K562 (cell line): Measurements from ENCODE around the gene TMEM121B. TPM values are rescaled to one million over a fixed set of nuclear protein-coding genes. Genes with fewer than 3 reads are reported as not detected.

Experiments
- E2F4 ChIP-seq: sonication (generic); formaldehyde crosslinking; IDR thresholded peaks from 2 replicates; pipeline ENCODE4 v1.8.0; 2022; ENCODE audit warnings: mild to moderate bottlenecking, low read depth, missing genetic modification reagents
- EZH2 ChIP-seq: IDR thresholded peaks from 2 replicates; pipeline ENCODE4 v1.6.1; 2012; ENCODE audit warnings: low read depth, mild to moderate bottlenecking, inconsistent platforms, low read length, borderline replicate concordance
- FOS ChIP-seq: IDR thresholded peaks from 3 replicates; pipeline ENCODE4 v1.6.1; 2011; ENCODE audit not compliant: insufficient read length; ENCODE audit errors: extremely low read depth
- KDM5B ChIP-seq: fragments of 200-600 bp; sonication (generic); IDR thresholded peaks from 2 replicates; pipeline ENCODE4 v1.6.1; 2012; ENCODE audit warnings: low read depth, mild to moderate bottlenecking, moderate library complexity, low read length, control low read depth, inconsistent platforms; ENCODE audit not compliant: insufficient replicate concordance
- MAZ ChIP-seq, 2 experiments: fragments of 450-650 bp in 1 of 2; sonication (generic) in 1 of 2; formaldehyde crosslinking; IDR thresholded peaks in 1 of 2; conservative IDR thresholded peaks in 1 of 2; 2 replicates each; pipeline versions ENCODE4 v1.4.0 to v1.5.0; 2020; ENCODE audit warnings: mild to moderate bottlenecking in 1 of 2, missing genetic modification reagents in 1 of 2
- NR2C2 ChIP-seq, 2 experiments: fragments of 200-800 bp in 1 of 2; sonication (Bioruptor generic) in 1 of 2; sonication (generic) in 1 of 2; formaldehyde crosslinking in 1 of 2; IDR thresholded peaks; 2 replicates each; pipeline versions ENCODE4 v1.6.1 to v1.8.0; 2016 to 2022; ENCODE audit warnings: mild to moderate bottlenecking in 1 of 2, missing compliant biosample characterization in 1 of 2, missing genetic modification characterization in 1 of 2, missing genetic modification reagents in 1 of 2
- TCF7 ChIP-seq: sonication (generic); IDR thresholded peaks from 2 replicates; pipeline ENCODE4 v1.6.1; 2016; ENCODE audit warnings: antibody characterized with exemption, borderline replicate concordance
- ZBTB8A ChIP-seq: fragments of 450-650 bp; IDR thresholded peaks from 2 replicates; pipeline ENCODE4 v1.6.1; 2018; ENCODE audit warnings: mild to moderate bottlenecking, moderate library complexity; ENCODE audit not compliant: partially characterized antibody
- ZFX ChIP-seq: sonication (generic); formaldehyde crosslinking; IDR thresholded peaks from 2 replicates; pipeline ENCODE4 v1.8.0; 2022; ENCODE audit warnings: mild to moderate bottlenecking, missing genetic modification reagents, moderate library complexity
- ZNF224 ChIP-seq: sonication (generic); formaldehyde crosslinking; IDR thresholded peaks from 2 replicates; pipeline ENCODE4 v1.8.0; 2022; ENCODE audit warnings: mild to moderate bottlenecking, missing genetic modification reagents
- polyA plus RNA-seq, 8 experiments: library from polyadenylated mRNA; depleted of rRNA in 4 of 8; stranded (reverse) in 5 of 8; unstranded in 3 of 8; fragments of >200 nt; fragmentation: Nextera tagmentation in 2 of 8; fragmentation: Illumina TruSeq in 1 of 8; extraction: Ambion mirVana in 2 of 8; extraction: Trizol in 1 of 8; gene quantifications; 2 replicates each; pipeline versions ENCODE4 v1.2.1 to v1.2.3, GENCODE V29; 2011 to 2014; ENCODE audit warnings: inconsistent platforms in 1 of 8, missing spikeins in 1 of 8
- total RNA-seq, 7 experiments: library from RNA; depleted of rRNA in 6 of 7; stranded (reverse); fragments of >200 nt in 6 of 7; fragmentation: Illumina TruSeq in 2 of 7; extraction: Trizol in 2 of 7; gene quantifications; 2 replicates each; pipeline versions ENCODE4 v1.2.1 to v1.2.3, GENCODE V29; 2011 to 2021; ENCODE audit warnings: low replicate concordance in 1 of 7
- TF ChIP-seq, protein P1 (sequence below): sonication (generic); formaldehyde crosslinking; IDR thresholded peaks from 2 replicates; pipeline ENCODE4 v1.8.0; 2023; ENCODE audit warnings: mild to moderate bottlenecking, missing genetic modification reagents
- TF ChIP-seq, protein P2 (sequence below), 2 experiments: IDR thresholded peaks; 2 replicates each; pipeline ENCODE4 v1.6.1; 2012; ENCODE audit warnings: improper control_type of control experiment in 2 of 2, low read depth in 2 of 2, low read length in 2 of 2, borderline replicate concordance in 1 of 2
- TF ChIP-seq, protein P3 (sequence below): fragments of 450-650 bp; IDR thresholded peaks from 2 replicates; pipeline ENCODE4 v1.6.1; 2017; ENCODE audit warnings: antibody characterized with exemption, mild to moderate bottlenecking

The TMEM121B gene
- total and polyA plus RNA-seq, 9 of the 15 experiments (the other 6 are each of a cell fraction or from before 2014, with no cell fraction given) = 0.03 to 0.07 (median 0.03) TPM; not detected in 6

DNA sequence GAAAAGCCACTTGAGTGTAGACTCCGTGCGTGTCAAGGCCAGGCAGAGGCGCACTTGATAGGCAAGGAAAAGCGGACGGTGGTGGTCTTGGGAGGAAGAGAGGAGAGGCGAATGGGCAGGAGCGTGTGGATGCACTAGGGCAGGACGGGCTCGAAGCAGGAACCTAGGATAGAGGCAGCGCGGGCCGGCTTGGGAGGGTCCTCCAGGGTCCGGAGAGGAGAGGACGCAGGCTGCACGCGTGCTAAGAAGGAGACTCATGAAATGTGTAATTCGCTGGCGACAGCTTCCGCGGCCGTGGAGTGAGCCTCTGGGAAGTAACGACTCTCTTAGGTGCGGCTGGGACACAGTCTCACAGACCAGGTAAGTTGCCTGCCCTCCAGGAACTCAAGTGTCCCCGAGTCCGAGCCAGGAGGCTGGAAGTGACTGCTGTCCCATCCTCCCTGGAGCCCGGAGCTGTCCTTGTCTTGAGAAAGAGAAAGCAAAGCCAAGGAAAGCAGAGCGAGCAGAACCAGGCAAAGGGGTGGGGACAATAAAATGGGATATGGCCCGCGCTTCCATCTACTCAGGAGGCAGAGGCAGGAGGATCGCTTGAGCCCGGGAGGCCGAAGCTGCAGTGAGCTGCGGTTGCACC lies 37.2 kb downstream of the TMEM121B start (continued):
- TF ChIP-seq, protein P1, sequence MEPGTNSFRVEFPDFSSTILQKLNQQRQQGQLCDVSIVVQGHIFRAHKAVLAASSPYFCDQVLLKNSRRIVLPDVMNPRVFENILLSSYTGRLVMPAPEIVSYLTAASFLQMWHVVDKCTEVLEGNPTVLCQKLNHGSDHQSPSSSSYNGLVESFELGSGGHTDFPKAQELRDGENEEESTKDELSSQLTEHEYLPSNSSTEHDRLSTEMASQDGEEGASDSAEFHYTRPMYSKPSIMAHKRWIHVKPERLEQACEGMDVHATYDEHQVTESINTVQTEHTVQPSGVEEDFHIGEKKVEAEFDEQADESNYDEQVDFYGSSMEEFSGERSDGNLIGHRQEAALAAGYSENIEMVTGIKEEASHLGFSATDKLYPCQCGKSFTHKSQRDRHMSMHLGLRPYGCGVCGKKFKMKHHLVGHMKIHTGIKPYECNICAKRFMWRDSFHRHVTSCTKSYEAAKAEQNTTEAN (CRISPR knock-in tag) = no peak
- TF ChIP-seq, protein P2, sequence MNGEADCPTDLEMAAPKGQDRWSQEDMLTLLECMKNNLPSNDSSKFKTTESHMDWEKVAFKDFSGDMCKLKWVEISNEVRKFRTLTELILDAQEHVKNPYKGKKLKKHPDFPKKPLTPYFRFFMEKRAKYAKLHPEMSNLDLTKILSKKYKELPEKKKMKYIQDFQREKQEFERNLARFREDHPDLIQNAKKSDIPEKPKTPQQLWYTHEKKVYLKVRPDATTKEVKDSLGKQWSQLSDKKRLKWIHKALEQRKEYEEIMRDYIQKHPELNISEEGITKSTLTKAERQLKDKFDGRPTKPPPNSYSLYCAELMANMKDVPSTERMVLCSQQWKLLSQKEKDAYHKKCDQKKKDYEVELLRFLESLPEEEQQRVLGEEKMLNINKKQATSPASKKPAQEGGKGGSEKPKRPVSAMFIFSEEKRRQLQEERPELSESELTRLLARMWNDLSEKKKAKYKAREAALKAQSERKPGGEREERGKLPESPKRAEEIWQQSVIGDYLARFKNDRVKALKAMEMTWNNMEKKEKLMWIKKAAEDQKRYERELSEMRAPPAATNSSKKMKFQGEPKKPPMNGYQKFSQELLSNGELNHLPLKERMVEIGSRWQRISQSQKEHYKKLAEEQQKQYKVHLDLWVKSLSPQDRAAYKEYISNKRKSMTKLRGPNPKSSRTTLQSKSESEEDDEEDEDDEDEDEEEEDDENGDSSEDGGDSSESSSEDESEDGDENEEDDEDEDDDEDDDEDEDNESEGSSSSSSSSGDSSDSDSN (IDR thresholded peaks at IDR 0.05; ENCODE audit: borderline replicate concordance in 1 of 2, low read depth in 2 of 2, low read length in 2 of 2) = no peak
- TF ChIP-seq ZBTB8A = no peak
- no peak for TF ChIP-seq ZFX (CRISPR knock-in tag)
- TF ChIP-seq NR2C2 (CRISPR knock-in tag; IDR thresholded peaks at IDR 0.05) = no peak
- TF ChIP-seq NR2C2 (tag; IDR thresholded peaks at IDR 0.05) = no peak
- TF ChIP-seq EZH2 = no peak
- no peak for TF ChIP-seq KDM5B
- no peak for TF ChIP-seq FOS
- no peak for TF ChIP-seq E2F4 (CRISPR knock-in tag)
- TF ChIP-seq, protein P3, sequence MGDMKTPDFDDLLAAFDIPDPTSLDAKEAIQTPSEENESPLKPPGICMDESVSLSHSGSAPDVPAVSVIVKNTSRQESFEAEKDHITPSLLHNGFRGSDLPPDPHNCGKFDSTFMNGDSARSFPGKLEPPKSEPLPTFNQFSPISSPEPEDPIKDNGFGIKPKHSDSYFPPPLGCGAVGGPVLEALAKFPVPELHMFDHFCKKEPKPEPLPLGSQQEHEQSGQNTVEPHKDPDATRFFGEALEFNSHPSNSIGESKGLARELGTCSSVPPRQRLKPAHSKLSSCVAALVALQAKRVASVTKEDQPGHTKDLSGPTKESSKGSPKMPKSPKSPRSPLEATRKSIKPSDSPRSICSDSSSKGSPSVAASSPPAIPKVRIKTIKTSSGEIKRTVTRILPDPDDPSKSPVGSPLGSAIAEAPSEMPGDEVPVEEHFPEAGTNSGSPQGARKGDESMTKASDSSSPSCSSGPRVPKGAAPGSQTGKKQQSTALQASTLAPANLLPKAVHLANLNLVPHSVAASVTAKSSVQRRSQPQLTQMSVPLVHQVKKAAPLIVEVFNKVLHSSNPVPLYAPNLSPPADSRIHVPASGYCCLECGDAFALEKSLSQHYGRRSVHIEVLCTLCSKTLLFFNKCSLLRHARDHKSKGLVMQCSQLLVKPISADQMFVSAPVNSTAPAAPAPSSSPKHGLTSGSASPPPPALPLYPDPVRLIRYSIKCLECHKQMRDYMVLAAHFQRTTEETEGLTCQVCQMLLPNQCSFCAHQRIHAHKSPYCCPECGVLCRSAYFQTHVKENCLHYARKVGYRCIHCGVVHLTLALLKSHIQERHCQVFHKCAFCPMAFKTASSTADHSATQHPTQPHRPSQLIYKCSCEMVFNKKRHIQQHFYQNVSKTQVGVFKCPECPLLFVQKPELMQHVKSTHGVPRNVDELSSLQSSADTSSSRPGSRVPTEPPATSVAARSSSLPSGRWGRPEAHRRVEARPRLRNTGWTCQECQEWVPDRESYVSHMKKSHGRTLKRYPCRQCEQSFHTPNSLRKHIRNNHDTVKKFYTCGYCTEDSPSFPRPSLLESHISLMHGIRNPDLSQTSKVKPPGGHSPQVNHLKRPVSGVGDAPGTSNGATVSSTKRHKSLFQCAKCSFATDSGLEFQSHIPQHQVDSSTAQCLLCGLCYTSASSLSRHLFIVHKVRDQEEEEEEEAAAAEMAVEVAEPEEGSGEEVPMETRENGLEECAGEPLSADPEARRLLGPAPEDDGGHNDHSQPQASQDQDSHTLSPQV = no peak
- TF ChIP-seq TCF7 = no peak
- TF ChIP-seq ZNF224 = no peak
- no peak for TF ChIP-seq MAZ (CRISPR knock-in tag; conservative IDR thresholded peaks at IDR 0.05 in 1 of 2, IDR thresholded peaks at IDR 0.05 in 1 of 2)
